Activated naive CD4-positive, alpha-beta T cell treated with anti-CD3 and anti-CD28 coated beads, Interleukin-2, amount 50 U/mL, for 72 hours (primary cell): ENCODE measurements around the gene CRACR2B. TPM values are rescaled to one million over a fixed set of nuclear protein-coding genes. Genes with fewer than 3 reads are reported as not detected.

Experiments used
- ATAC-seq, 2 donors: fragments of 150-1000 bp; cut with Tn5 transposase; 2 replicates each; pipeline ENCODE4 v1.10.0; 2021; ENCODE audit warnings: mild to moderate bottlenecking in 2 of 2, moderate library complexity in 2 of 2
- DNase-seq, 2 donors: peaks; one replicate each; pipeline ENCODE4 v3.0.0; 2021 to 2022; ENCODE audit warnings: low spot score in 2 of 2
- H3K27ac Mint-ChIP-seq, 2 donors: one replicate each; pipeline ENCODE4 v1.8.0; 2022; ENCODE audit warnings: mild to moderate bottlenecking in 2 of 2, mixed read lengths in 2 of 2
- H3K36me3 Mint-ChIP-seq, 2 donors: one replicate each; pipeline ENCODE4 v1.8.0; 2022; ENCODE audit warnings: mixed read lengths in 2 of 2
- H3K9me3 Mint-ChIP-seq, 2 donors: one replicate each; pipeline ENCODE4 v1.8.0; 2022; ENCODE audit warnings: mixed read lengths in 2 of 2
- total RNA-seq, 2 donors: library from RNA; stranded (reverse); gene quantifications; one replicate each; pipeline ENCODE4 v1.2.3, GENCODE V29; 2022

The CRACR2B gene
- total RNA-seq, 2 donors from 2014 or later = 0.66 to 1.9 TPM

- Mint-ChIP-seq H3K9me3 (no peaks in the 10 kb centered on the region), H3K27ac (no peak overlapping the region)
These were observed 34.8 kb upstream of the CRACR2B start for GRCh38 chr11:792873-793272.

DNA sequence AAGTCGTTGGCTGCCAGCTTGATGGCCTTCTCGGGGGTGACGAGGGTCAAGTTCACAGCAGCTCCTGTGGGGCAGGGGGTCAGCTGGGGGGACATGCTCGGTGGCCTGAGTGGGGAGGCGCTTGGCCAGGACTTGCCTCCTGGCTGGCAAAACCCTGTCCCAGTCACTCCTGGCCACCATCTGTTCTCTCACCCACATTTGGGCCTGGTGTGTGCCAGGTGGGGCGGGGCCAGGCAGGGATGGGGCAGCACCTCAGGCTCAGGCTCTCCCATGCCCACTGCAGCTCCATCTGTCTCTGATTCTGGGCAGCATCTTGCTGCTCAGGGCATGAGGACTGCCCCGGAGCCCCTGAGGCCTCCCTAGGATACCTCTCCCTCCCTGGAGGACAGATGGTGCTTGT is 34.2 kb upstream of the CRACR2B start:
- DNase-seq (no peak), ATAC-seq (no peak)
- Mint-ChIP-seq H3K27ac (no peak overlapping the region), H3K36me3 (no peaks in the 10 kb centered on the region), H3K9me3 (no peaks in the 10 kb centered on the region)

More at GRCh38 chr11:792873-793272, 34.8 kb upstream of the CRACR2B start:
- ATAC-seq (no peak), DNase-seq (no peak)
- H3K36me3 Mint-ChIP-seq = no peaks in the 10 kb centered on the region

GRCh38 chr11:794013-794765 is 33.5 kb upstream of the CRACR2B start:
- Mint-ChIP-seq H3K36me3 (no peaks in the 10 kb centered on the region), H3K9me3 (no peaks in the 10 kb centered on the region), H3K27ac (no peak overlapping the region)
- ATAC-seq = no peak
- no peak for DNase-seq

DNA sequence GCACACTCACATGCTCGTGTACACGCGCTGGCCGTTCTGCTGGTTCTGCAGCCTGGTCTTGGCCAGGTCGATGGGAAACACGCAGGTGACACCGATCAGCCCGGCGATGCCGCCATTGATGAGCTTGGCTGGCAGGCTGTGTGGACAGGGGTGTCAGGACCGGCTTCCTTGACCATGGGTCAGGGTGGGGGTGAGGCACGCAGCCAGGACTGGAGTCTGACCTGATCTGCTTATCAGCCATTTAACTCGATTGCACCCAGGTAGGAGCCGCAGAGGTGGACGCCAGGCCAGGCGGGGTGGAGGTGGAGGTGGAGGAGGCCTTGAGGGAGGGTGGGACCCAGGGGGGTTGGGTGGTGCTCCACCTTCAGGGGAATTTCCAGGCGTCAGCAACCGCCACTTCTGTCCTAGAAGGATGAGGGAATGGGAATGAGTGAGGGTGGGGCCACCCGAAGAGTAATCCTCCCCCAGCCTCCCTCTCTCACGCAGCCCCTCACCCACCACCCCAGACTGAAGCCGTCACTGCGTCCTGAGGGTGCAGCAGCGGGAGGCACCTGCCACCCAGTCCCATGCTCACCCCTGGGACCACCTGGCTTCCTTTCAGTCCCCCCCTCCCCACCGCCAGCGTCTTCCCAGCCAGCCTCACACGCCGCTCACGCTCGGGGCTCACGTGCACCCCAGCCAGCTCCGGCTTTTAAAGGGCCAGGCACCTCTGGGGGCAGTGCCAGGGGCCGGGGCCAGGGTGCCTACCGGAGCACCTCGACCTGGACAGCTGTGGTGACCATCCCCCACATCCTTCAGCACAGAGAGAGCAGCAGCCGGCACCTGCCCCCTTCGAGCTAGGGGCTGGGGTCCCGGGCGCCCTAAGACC is 32.7 kb upstream of the CRACR2B start:
- no peak for ATAC-seq
- no peaks in the 10 kb centered on the region for H3K36me3 Mint-ChIP-seq

GRCh38 chr11:795634-796564 is 31.8 kb upstream of the CRACR2B start:
- peak overlapping the region; percentile 81 to 87 for H3K27ac Mint-ChIP-seq
- DNase-seq = peak; percentile 79 to 91
- peak; percentile 78 to 84 for ATAC-seq
- no peaks in the 10 kb centered on the region for H3K9me3 Mint-ChIP-seq
- H3K36me3 Mint-ChIP-seq = no peaks in the 10 kb centered on the region

More for the DNA sequence above, 32.7 kb upstream of the CRACR2B start:
- Mint-ChIP-seq H3K9me3 (no peaks in the 10 kb centered on the region), H3K27ac (no peak overlapping the region)
- DNase-seq = no peak

GRCh38 chr11:796565-797295 is 31.0 kb upstream of the CRACR2B start:
- H3K27ac Mint-ChIP-seq = peak overlapping the region; percentile 69 to 87
- no peaks in the 10 kb centered on the region for H3K9me3 Mint-ChIP-seq
- H3K36me3 Mint-ChIP-seq = no peaks in the 10 kb centered on the region
- peak in 1 of 2 donors; percentile 1 for ATAC-seq
- DNase-seq = no peak

DNA sequence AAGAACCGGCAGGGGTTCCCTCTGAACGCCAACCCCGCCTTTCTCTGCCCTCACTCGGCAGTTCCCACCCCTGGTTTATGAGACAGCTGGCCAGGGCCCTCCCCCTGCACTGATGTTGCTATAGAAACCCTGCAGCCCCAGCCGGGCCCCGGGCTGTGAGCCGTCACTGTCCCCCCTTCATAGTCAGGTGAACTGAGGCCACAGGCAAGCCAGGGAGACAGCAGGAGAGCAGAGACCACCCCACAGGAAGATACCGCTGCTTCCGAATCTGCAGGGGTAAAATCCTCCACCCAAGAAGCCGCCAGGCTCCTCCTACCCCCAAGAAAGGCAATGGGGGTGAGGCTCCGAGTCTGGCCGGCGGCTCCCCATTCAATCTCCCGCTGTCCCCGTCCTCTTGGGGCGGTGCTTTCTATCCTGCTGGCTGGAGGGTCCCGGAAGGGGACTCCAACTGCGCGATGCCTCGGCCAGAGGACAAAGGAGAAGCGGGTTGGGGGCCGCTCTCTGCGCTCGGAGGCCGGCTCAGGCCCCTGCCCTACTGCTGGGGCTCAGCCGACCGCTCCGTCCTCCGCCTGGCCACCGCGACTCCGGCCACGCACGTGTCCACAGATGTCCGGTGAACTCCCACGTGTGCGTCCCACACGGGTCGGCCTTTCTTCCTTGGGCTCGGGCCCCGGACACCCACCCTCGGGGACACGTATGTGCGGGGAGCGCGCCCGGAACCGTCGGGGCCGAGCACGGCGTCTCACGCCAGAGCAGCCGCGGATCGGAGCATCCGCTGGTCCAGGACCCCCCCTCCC is 30.2 kb upstream of the CRACR2B start:
- Mint-ChIP-seq H3K36me3 (no peaks in the 10 kb centered on the region), H3K9me3 (no peaks in the 10 kb centered on the region), H3K27ac (peak overlapping the region; percentile 81 to 87)
- DNase-seq = peak; percentile 79 to 83
- peak; percentile 52 to 58 for ATAC-seq

DNA sequence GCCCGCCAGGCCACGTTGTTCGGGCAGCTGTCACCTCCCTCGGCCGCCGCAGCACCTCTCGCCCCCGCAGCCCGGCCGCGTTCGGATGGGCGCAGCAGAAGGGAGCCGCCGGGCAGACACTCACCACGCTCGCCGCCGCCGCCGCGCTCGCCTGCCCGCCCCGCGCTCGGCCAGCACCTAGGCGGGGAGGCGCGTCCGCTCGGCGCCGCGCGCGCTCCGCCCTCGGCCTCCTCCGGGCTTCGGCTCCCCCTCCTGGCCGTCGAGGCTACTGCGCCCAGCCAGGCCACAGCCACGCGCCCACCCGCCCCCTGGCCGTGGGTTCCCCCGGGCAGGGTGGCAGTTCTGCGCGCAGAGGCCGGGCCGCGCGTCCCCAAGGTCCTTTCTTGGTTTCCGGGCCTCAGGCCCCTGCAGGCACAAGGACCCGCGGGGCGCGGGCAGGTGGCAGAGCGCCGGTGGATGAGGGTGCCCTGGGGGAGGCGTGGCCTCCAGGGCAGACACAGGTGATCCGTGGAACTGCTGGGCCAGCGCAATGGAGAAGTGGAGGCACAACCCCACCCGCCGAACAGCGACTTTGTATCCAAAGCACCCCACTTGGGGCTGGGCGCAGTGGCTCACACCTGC is 29.5 kb upstream of the CRACR2B start, which contains the start of gene SLC25A22:
Gene SLC25A22, minus strand, starts transcription at position 189 of the 621 bp plus-strand sequence. CDS start 3,275 bp downstream, outside the sequence.
- no peaks in the 10 kb centered on the region for H3K36me3 Mint-ChIP-seq
- no peaks in the 10 kb centered on the region for H3K9me3 Mint-ChIP-seq
- DNase-seq (peak; percentile 86 to 95), ATAC-seq (peak; percentile 55 to 66)
- H3K27ac Mint-ChIP-seq = peak within 1 kb of the TSS; percentile 81 to 87

GRCh38 chr11:799641-800316 is 27.9 kb upstream of the CRACR2B start:
- H3K9me3 Mint-ChIP-seq = no peaks in the 10 kb centered on the region
- no peak overlapping the region for H3K27ac Mint-ChIP-seq
- no peak for DNase-seq
- no peaks in the 10 kb centered on the region for H3K36me3 Mint-ChIP-seq
- no peak for ATAC-seq

DNA sequence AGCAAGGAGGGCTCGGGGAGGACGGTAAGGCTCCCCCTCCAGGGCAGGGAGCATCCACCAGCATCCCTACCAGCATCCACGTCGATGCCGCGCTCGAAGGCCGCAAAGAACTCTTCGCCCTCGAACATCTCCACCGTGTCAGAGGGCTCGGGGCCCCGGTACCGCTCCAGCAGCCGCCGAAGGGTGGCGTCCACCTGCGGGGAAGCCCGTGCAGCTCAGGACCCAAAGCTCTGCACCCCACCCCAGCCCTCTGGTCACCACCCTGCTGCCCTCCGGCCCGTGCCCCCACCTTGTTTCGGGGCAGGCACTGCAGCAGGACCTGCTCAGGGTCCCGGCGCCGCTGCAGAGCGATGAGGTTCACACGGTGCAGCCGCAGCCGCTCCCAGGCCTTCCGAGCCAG is 27.2 kb upstream of the CRACR2B start:
- H3K9me3 Mint-ChIP-seq = no peaks in the 10 kb centered on the region
- no peak for DNase-seq
- no peak overlapping the region for H3K27ac Mint-ChIP-seq
- H3K36me3 Mint-ChIP-seq = no peaks in the 10 kb centered on the region
- ATAC-seq = no peak

GRCh38 chr11:801097-801780 is 26.5 kb upstream of the CRACR2B start:
- Mint-ChIP-seq H3K9me3 (no peaks in the 10 kb centered on the region), H3K27ac (no peak overlapping the region), H3K36me3 (no peaks in the 10 kb centered on the region)
- DNase-seq = no peak
- ATAC-seq = no peak

GRCh38 chr11:802018-802617 is 25.6 kb upstream of the CRACR2B start:
- Mint-ChIP-seq H3K9me3 (no peaks in the 10 kb centered on the region), H3K36me3 (no peaks in the 10 kb centered on the region), H3K27ac (no peak overlapping the region)
- ATAC-seq (no peak), DNase-seq (no peak)

- H3K27ac Mint-ChIP-seq = no peak overlapping the region
- ATAC-seq (no peak), DNase-seq (no peak)
- H3K9me3 Mint-ChIP-seq = no peaks in the 10 kb centered on the region
- no peaks in the 10 kb centered on the region for H3K36me3 Mint-ChIP-seq
These were observed 24.8 kb upstream of the CRACR2B start for GRCh38 chr11:802693-803466.
